Panc1 (cell line): ENCODE measurements around the gene SHISAL2A. TPM values are rescaled to one million over a fixed set of nuclear protein-coding genes. Genes with fewer than 3 reads are reported as not detected.

ENCODE experiments used
- ATAC-seq: fragments of 200-7000 bp; cut with Tn5 transposase; 2 replicates; pipeline ENCODE4 v1.9.1; 2020; ENCODE audit warnings: mild to moderate bottlenecking, moderate library complexity
- BruUV-seq: library from RNA; stranded (reverse); fragments of 400-500 nt; replicated peaks from 2 replicates; lab custom pipeline; 2021; lab: Mats Ljungman, UMichigan
- CTCF ChIA-PET: fragments of 300-600 bp; sonication (Branson Sonifier 250); formaldehyde crosslinking; loops from one replicate; lab custom pipeline; 2022; ENCODE audit warnings: antibody characterized with exemption; lab: Charles Lee
- POLR2A ChIA-PET: fragments of 300-600 bp; sonication (Branson Sonifier 250); formaldehyde crosslinking; loops from one replicate; lab custom pipeline; 2022; ENCODE audit warnings: antibody characterized with exemption; lab: Charles Lee
- DNase-seq: peaks from one replicate; pipeline ENCODE4 v3.0.0-alpha.2; 2010; ENCODE audit warnings: low read depth, low spot score
- H3K27ac ChIP-seq: 2 replicates; pipeline ENCODE4 v1.5.1; 2011; ENCODE audit warnings: mild to moderate bottlenecking, low read length, inconsistent platforms
- H3K27me3 ChIP-seq: fragments of 200-500 bp; sonication (Bioruptor generic); 2 replicates; pipeline ENCODE4 v1.6.0; 2014; ENCODE audit warnings: low read length, inconsistent platforms; ENCODE audit not compliant: control insufficient read depth, insufficient read depth
- H3K36me3 ChIP-seq: fragments of 200-500 bp; sonication (Bioruptor generic); 2 replicates; pipeline ENCODE4 v1.5.1; 2014; ENCODE audit warnings: inconsistent platforms, mild to moderate bottlenecking, low read length, moderate library complexity; ENCODE audit not compliant: control insufficient read depth, insufficient read depth
- H3K4me1 ChIP-seq: 2 replicates; pipeline ENCODE4 v1.5.1; 2011; ENCODE audit warnings: inconsistent platforms, mild to moderate bottlenecking, low read length, moderate library complexity; ENCODE audit not compliant: control insufficient read depth, insufficient read depth
- H3K4me3 ChIP-seq, 2 experiments: 2 replicates each; pipeline ENCODE4 v1.5.1; 2011 to 2012; ENCODE audit warnings: low read depth in 2 of 2, low read length in 2 of 2, mild to moderate bottlenecking in 2 of 2, inconsistent platforms in 1 of 2, moderate library complexity in 1 of 2
- H3K9me3 ChIP-seq: fragments of 200-500 bp; sonication (Bioruptor generic); 2 replicates; pipeline ENCODE4 v1.5.1; 2014; ENCODE audit warnings: low read depth, mild to moderate bottlenecking, inconsistent platforms, low read length, moderate library complexity; ENCODE audit not compliant: control insufficient read depth, insufficient read depth
- POLR2AphosphoS5 ChIP-seq: IDR thresholded peaks from 2 replicates; pipeline ENCODE4 v1.6.1; 2012; ENCODE audit warnings: mild to moderate bottlenecking, low read depth, low read length, moderate library complexity
- REST ChIP-seq, 2 experiments: IDR thresholded peaks; 2 replicates each; pipeline ENCODE4 v1.6.1; 2011 to 2012; ENCODE audit warnings: low read depth in 2 of 2, control low read depth in 1 of 2, low read length in 1 of 2, mild to moderate bottlenecking in 1 of 2, moderate library complexity in 1 of 2; ENCODE audit not compliant: insufficient read depth in 1 of 2
- SIN3A ChIP-seq: IDR thresholded peaks from 2 replicates; pipeline ENCODE4 v1.6.1; 2012; ENCODE audit warnings: low read depth, mild to moderate bottlenecking, low read length, moderate library complexity, borderline replicate concordance; ENCODE audit not compliant: insufficient read depth
- TCF7L2 ChIP-seq: IDR thresholded peaks from 2 replicates; pipeline ENCODE4 v1.6.1; 2011; ENCODE audit warnings: mild to moderate bottlenecking, low read depth, low read length, inconsistent platforms
- in situ Hi-C: cut with HindIII; loops from 2 replicates; pipeline ENCODE4 v1.10.0; 2016; ENCODE audit warnings: low sequenced_read_pairs, low pct_unique_long_range_greater_than_20kb
- intact Hi-C: fragments of 100-400 bp; cut with micrococcal nuclease; formaldehyde crosslinking; loops from one replicate; pipeline ENCODE4 v1.10.0; 2022; ENCODE audit not compliant: unreplicated experiment
- total RNA-seq: library from RNA; stranded (reverse); gene quantifications from one replicate; pipeline ENCODE4 v1.2.1, GENCODE V29; 2021; ENCODE audit not compliant: unreplicated experiment
- TF ChIP-seq, protein P1 (sequence below): fragments of 450-650 bp; IDR thresholded peaks from 2 replicates; pipeline ENCODE4 v1.5.1; 2017; ENCODE audit warnings: mild to moderate bottlenecking

Gene SHISAL2A
- total RNA-seq, 1 experiment from 2014 or later: 0.23 TPM

DNA sequence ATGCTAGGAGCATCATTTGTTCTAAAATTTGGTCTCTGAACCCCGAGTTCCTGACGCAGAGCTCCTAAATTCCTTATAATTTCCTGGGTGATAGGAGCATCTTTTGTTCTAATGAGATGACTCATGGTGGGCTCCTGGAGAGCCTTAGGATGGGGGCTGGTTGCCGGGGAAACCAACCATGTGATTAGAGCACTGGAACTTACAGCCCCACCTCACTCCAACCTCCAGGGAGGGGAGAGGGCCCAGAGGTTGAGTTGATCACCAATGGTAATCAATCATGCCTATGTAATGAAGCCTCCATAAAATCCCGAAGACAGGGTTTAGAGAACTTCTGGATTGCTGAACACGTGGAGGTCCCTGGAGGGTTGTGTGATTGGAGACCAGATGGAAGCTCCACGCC is 7.7 kb downstream of the SHISAL2A start:
- DNase-seq (no peak), ATAC-seq (no peak)
- POLR2A ChIA-PET: interaction anchor here (0.6 to 0.7 kb wide), 3 partner anchors 73 to 467 kb away, joined by 4 to 7 read pairs (median 4); no protein-coding TSS in a partner anchor
- Histone ChIP-seq H3K27me3 (no peaks in the 10 kb centered on the region), H3K9me3 (no peaks in the 10 kb centered on the region), H3K36me3 (no peaks in the 10 kb centered on the region), H3K4me1 (no peaks in the 10 kb centered on the region), H3K27ac (no peak overlapping the region), H3K4me3 (no peak overlapping the region)
- CTCF ChIA-PET: no interaction called here
- BruUV-seq: no TSS peak
- intact Hi-C loops (no loop called here), in situ Hi-C loops (no loop called here)
- TF ChIP-seq POLR2AphosphoS5: no peak
- no peak for TF ChIP-seq REST (IDR thresholded peaks at IDR 0.05; ENCODE audit: insufficient read depth in 1 of 2, low read depth in 2 of 2, low read length in 1 of 2)
- TF ChIP-seq SIN3A: no peak
- no peak for TF ChIP-seq TCF7L2
- TF ChIP-seq, protein P1, sequence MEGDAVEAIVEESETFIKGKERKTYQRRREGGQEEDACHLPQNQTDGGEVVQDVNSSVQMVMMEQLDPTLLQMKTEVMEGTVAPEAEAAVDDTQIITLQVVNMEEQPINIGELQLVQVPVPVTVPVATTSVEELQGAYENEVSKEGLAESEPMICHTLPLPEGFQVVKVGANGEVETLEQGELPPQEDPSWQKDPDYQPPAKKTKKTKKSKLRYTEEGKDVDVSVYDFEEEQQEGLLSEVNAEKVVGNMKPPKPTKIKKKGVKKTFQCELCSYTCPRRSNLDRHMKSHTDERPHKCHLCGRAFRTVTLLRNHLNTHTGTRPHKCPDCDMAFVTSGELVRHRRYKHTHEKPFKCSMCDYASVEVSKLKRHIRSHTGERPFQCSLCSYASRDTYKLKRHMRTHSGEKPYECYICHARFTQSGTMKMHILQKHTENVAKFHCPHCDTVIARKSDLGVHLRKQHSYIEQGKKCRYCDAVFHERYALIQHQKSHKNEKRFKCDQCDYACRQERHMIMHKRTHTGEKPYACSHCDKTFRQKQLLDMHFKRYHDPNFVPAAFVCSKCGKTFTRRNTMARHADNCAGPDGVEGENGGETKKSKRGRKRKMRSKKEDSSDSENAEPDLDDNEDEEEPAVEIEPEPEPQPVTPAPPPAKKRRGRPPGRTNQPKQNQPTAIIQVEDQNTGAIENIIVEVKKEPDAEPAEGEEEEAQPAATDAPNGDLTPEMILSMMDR: no peak

GRCh38 chr1:52641307-52641706 is 8.3 kb downstream of the SHISAL2A start:
- Histone ChIP-seq H3K27me3 (no peaks in the 10 kb centered on the region), H3K27ac (no peak overlapping the region), H3K9me3 (no peaks in the 10 kb centered on the region), H3K4me1 (no peaks in the 10 kb centered on the region), H3K4me3 (no peak overlapping the region), H3K36me3 (no peaks in the 10 kb centered on the region)
- no peak for TF ChIP-seq POLR2AphosphoS5
- TF ChIP-seq, protein P1: no peak
- no peak for TF ChIP-seq TCF7L2
- no peak for TF ChIP-seq REST (IDR thresholded peaks at IDR 0.05; ENCODE audit: insufficient read depth in 1 of 2, low read depth in 2 of 2, low read length in 1 of 2)
- no peak for TF ChIP-seq SIN3A
- ATAC-seq (no peak), DNase-seq (no peak)
- in situ Hi-C loops (no loop called here), intact Hi-C loops (no loop called here)
- POLR2A ChIA-PET: interaction anchor here (0.6 kb wide), 1 partner anchor 312 kb away, joined by 7 read pairs; no protein-coding TSS in a partner anchor
- CTCF ChIA-PET: interaction anchor here (0.5 kb wide), 1 partner anchor 551 kb away, joined by 4 read pairs; no protein-coding TSS in a partner anchor
- BruUV-seq: no TSS peak
